Activated CD4-positive, alpha-beta T cell treated with anti-CD3 and anti-CD28 coated beads, Interleukin-2, amount 50 U/mL, for 24 hours (primary cell): Measurements from ENCODE around the gene FOXN1.
"Not testable (repeated sequence)": the region's sequence is repeated elsewhere in the genome, so short reads cannot be mapped to it uniquely, and the experiment has no call there.

Experiments
- DNase-seq, 2 donors: peaks; one replicate each; pipeline ENCODE4 v3.0.0-alpha.2; 2020; ENCODE audit warnings: low read depth in 1 of 2, low spot score in 1 of 2

Gene FOXN1

DNA sequence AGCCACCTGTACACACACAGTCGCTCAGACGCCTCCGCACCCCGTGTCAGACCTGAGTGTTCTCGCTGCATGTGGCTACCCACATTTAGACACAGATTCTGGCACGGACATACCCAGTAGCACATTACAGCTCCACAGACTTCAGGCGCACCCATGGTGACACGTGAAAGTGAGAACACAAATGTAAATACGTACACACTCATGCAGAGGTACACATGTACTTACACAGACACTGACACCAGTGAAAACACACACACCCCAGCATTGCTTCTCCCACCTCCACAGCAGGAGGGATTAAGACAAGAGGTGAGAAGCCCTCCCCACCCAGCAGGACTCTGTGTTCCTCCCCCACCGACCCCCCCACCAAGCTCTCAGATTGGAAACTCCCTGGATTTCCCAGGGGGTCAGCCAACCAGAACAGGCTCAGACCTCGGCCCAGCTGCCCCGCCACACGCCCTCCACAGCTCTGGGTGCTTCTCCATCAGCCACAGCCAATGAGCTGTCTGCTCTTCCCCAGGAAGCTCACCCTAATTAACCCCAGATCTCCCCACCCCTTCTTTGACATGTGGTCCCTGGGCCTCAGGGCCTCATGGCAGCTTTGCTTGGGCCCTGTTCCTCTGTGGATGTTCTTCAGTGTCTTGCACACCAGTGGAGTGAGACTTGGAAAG is 5.3 kb upstream of the FOXN1 start:
- no peak for DNase-seq

DNA sequence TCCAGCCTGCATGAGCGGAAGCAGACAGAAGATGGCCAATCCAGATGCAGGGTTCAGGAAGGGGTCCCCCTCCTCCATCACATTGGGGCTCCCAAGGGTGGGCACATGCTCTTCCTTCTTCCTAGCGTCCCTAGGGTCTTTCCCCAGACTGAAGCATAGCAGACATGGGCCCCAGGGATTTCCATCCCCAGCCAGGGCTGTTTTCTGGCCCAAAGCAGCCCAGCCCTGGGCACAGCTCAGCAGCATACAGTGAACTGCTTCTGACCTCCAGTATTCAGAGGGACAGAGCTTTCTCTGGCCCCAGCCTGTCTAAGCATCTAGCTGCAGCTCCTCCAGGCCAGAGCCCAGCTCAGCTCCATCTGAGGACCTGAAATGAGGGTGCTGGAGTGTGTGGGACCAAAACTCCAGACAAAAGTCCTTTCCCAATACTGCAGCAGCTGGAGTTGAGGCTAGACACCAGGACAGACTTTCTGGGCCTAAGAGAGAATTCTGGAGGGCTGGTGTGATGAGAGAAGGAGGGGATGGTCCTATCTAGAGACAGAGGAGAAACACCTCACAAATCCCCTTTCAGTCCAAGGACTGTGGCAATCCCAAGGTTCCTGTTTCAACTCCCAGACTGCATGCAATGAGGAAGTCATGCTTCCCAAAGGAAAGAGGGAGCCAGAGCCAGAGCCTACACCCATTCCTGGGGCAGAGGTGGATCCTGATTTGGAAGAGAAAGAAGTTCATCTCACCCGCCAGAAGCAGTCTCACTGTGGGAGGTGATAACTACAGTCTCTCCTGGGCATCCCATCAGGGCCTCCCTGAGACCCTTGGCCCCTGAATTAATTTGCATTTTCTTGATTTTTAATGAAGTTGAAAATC is 4.5 kb upstream of the FOXN1 start:
- no peak for DNase-seq

DNA sequence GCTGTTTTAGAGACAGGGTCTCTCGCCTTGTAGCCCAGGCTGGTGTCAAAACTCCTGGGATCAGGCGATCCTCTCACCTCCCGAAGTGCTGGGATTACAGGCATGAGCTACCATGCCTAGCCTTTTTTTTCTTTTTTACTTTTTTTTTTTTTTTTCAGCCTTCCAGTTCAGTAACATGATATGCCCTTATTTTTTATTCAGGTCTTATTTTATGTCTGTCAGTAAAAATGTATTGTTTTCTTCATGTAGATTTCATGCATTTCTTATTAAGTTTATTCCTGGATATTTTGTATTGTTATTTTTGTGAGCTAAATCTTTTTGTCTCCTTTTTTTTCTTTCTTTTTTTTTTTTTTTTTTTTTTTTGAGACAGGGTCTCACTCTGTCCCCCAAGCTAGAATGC is 2.7 kb upstream of the FOXN1 start:
- DNase-seq: no peak

GRCh38 chr17:28506763-28507487 is 777 bp downstream of the FOXN1 start:
- DNase-seq: no peak

DNA sequence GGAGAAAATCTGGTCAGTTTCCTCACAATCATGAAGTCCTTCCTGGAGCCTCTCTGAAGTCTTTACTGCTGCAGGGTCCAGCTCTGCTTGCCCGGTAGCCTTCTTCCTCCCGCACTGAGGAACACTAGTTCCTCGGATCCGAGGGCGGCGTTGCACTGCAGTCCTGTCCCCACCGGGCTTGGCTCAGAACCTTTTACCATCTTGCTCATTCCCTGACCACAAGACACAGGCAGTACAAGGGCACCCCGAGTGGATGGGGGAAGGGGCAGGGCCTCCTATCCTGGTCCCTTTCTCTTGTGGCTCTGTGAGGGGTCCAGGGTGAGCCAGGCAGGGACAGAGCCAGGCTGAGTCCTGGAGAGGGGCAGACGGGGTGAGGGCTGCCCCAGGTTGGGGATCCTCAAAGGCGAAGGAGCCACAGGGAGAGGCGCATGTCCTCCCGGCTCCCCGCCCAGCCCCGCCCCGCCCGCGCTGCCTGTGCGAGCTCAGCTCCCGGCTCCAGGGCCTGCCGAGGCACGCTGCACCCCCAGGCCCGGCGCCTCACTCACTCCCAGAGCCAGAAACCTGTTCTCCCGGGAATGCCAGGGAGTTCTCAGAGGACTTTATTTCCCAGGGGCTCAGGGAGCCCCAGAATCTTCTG is 1.5 kb downstream of the FOXN1 start:
- DNase-seq: no peak

GRCh38 chr17:28508211-28508724 is 2.1 kb downstream of the FOXN1 start:
- no peak for DNase-seq

- DNase-seq: no peak
Measured at GRCh38 chr17:28509789-28510188, 3.6 kb downstream of the FOXN1 start.

DNA sequence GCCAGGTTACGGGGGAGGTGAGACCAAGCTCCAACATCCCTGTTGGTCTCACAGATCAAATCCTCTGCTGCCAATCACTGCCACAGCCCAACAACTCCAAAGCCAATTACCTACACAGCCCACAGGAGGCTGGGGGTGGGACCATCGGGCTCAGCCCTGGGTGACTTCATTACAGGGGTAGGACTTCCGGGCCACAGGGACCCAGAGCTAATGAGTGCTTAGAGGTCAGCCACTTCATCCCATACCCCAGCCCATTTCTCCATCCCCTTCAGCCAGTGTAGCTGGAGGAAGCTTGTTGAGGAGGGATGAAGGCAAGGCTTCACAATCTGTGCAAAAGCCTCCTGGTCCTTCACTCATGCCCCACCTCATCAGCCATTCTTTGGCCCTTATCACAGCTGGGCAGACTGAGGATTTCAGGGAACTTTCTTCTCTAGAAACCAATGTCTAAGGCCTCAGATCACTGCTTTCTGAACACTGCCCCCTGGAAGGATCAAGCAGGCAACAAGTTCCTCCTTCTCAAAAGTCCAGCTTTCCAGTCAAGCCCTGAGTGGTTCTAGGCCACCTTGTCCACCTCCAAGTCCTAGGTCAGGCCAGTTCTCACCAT is 5.8 kb downstream of the FOXN1 start:
- no peak for DNase-seq

DNA sequence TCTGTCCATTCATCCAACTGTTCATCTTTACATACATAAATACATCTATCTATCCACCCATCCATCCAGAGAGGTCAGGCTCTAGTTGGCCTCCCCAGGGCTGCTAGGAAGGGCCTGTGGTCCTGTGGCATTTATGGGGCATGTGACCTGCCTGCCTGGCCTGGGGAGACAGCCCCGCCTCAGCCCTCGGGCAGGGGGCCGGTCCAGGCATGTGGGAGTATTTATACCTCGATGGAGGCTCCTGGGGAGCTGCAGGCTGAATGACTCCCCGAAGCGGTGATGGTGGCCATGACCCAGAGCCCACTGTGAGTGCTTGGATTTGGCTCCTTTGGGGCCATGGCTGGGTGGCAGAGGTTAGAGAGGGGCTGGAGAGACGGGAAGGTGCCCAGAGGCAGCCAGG is 7.3 kb downstream of the FOXN1 start:
- no peak for DNase-seq

GRCh38 chr17:28514561-28515002 is 8.4 kb downstream of the FOXN1 start:
- DNase-seq: no peak

GRCh38 chr17:28515518-28515917 is 9.4 kb downstream of the FOXN1 start:
- DNase-seq: no peak

DNA sequence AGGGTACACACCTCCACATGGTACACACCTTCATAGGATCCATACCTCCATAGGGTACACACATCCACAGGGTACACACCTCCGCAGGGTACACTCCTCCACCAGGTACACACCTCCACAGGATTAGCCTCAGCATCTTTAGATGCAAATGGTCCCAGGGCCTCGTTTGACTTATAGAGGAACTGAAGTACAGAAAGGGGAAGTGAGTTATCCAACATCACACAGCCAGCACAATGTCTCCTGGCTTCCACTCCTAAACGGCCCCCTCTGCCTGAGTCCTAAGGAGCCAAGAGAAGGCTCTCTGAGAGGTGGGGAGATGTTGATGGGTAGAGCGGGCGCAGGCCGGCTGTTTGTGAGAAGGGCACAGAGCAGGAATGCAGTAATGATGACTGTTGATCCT is 12.0 kb downstream of the FOXN1 start:
- DNase-seq: no peak

DNA sequence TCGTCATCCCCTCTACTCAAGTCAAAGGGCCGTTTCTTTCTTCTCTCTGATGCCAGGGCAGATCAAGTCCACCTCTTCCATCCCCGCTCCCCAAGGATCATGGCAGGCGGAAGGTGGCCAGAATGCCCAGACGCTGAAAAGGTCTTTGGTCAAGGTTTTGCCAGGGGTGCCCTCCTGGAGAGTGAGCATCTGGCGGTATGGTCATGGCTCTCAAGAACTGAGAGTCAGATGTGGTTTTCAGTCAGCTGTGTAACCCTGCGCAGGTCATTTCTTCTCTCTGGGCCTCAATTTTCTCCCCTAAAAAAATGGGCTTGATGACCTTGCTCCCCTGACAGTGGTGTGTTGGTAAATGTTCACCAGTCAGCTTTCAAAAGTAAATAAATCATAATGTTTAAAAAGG is 12.4 kb downstream of the FOXN1 start:
- DNase-seq: no peak

DNA sequence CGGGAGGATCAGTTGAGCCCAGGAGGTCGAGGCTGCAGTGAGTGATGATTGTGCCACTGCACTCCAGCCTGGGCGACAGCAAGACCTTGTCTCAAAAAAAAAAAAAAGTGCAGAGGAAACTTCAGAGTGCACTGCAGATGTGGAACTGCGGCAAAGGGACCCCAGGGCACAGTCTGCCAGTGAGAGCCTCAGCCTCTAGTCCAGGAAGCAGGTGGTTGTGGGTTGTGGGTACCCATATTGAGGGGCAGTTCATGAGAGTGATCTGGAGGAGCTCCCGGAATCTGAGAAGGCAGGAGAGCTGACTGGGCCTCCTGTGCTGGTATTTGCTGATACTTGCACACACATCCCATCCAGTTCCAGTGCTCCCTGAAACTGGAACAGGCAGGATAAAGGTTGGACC is 13.1 kb downstream of the FOXN1 start:
- DNase-seq: no peak

DNA sequence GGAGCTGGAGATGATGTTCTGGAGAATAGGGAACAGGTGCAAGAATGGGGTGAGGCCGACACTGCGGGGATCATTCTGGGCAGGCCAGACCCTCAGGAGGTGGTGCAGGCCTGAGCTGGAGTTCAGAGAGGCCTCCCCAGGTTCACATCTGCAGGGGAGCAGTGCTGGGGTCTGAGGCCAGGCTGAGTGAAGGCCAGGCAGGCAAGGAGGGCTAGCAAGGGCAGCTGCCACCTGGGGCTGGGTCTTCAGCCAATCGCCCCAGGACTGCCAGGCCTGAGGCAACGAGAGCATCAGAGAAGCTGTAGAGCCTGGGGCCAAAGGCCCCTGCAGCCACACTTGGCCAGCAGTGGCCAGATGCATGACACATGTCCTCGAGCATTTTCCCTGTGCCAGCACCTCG is 14.5 kb downstream of the FOXN1 start:
- no peak for DNase-seq

GRCh38 chr17:28521311-28522085 is 15.3 kb downstream of the FOXN1 start:
- no peak for DNase-seq

- not testable (repeated sequence) for DNase-seq
Measured at GRCh38 chr17:28522281-28522680, 16.1 kb downstream of the FOXN1 start.

- no peak for DNase-seq
Measured at GRCh38 chr17:28523186-28523585, 17.0 kb downstream of the FOXN1 start.

GRCh38 chr17:28523876-28524275 is 17.7 kb downstream of the FOXN1 start:
- DNase-seq: no peak
